Lung (tissue), 12 donors: Measurements from ENCODE around the gene DHRS1. TPM values are rescaled to one million over a fixed set of nuclear protein-coding genes. Genes with fewer than 3 reads are reported as not detected.

Experiments used
- ATAC-seq: fragments of 200-7000 bp; cut with Tn5 transposase; one replicate; pipeline ENCODE4 v1.9.1; 2020; ENCODE audit warnings: moderate number of reproducible peaks; ENCODE audit not compliant: insufficient read depth, low FRiP score
- DNase-seq, 3 donors: peaks; one replicate each; pipeline ENCODE4 v3.0.0-alpha.2; 2013 to 2017
- H3K27ac ChIP-seq, 2 donors: one replicate each; pipeline ENCODE4 v1.5.1; 2013; ENCODE audit warnings: mild to moderate bottlenecking in 2 of 2, moderate library complexity in 2 of 2, control low read depth in 1 of 2, inconsistent platforms in 1 of 2, low read depth in 1 of 2, low read length in 1 of 2
- H3K27me3 ChIP-seq, 3 donors: one replicate each; pipeline ENCODE4 v1.5.1; 2013; ENCODE audit warnings: low read length in 2 of 3; ENCODE audit not compliant: control insufficient read depth in 3 of 3, insufficient read depth in 3 of 3
- H3K36me3 ChIP-seq, 4 donors: one replicate each; pipeline ENCODE4 v1.5.1; 2013; ENCODE audit warnings: low read length in 4 of 4, mild to moderate bottlenecking in 1 of 4, moderate library complexity in 1 of 4; ENCODE audit not compliant: control insufficient read depth in 4 of 4, insufficient read depth in 4 of 4
- H3K4me1 ChIP-seq, 5 donors: one replicate each; pipeline ENCODE4 v1.5.1; 2013; ENCODE audit warnings: low read length in 5 of 5, mild to moderate bottlenecking in 2 of 5, moderate library complexity in 1 of 5; ENCODE audit not compliant: control insufficient read depth in 5 of 5, insufficient read depth in 5 of 5
- H3K4me3 ChIP-seq: one replicate; pipeline ENCODE4 v1.5.1; 2013; ENCODE audit warnings: mild to moderate bottlenecking, control low read depth, moderate library complexity
- H3K9ac ChIP-seq, 2 donors: one replicate each; pipeline ENCODE4 v1.5.1; 2013; ENCODE audit warnings: low read length in 2 of 2, control low read depth in 1 of 2; ENCODE audit not compliant: insufficient read depth in 1 of 2
- H3K9me3 ChIP-seq, 4 donors: one replicate each; pipeline ENCODE4 v1.5.1; 2013; ENCODE audit warnings: low read length in 3 of 4, mild to moderate bottlenecking in 1 of 4, moderate library complexity in 1 of 4; ENCODE audit not compliant: control insufficient read depth in 4 of 4, insufficient read depth in 3 of 4
- WGBS, 2 donors: extraction: QIAGEN DNeasy Blood & Tissue Kit; methylation state at CpG; one replicate each; pipeline ENCODE4 v1.1.7; 2013; 5-methylcytosine and 5-hydroxymethylcytosine counted together
- polyA plus RNA-seq, 2 donors: library from polyadenylated mRNA; stranded (reverse); fragments of 200-250 nt; gene quantifications; one replicate each; pipeline ENCODE4 v1.2.1, GENCODE V29; 2013
- total RNA-seq, 2 donors: library from RNA; depleted of rRNA in 1 of 2; stranded (reverse); fragments of >200 nt in 1 of 2; gene quantifications; one replicate each; pipeline ENCODE4 v1.2.1, GENCODE V29; 2014 to 2021
- TF ChIP-seq, protein P1 (sequence below): IDR thresholded peaks from 2 replicates; pipeline ENCODE4 v1.5.1; 2012; ENCODE audit warnings: mild to moderate bottlenecking; ENCODE audit errors: control extremely low read depth, extremely low read depth
- donor health status: control.
- donor health status: control.
- donor health status: Bipolar disorder and iron deficiency.
- donor health status: healthy.
- donor health status: DM: yes; HTN: yes; CAD: no.

DHRS1 gene
- total and polyA plus RNA-seq, 4 donors = 20.6 to 27.8 (median 22.4) TPM

GRCh38 chr14:24293525-24293924 is 6.1 kb downstream of the DHRS1 start:
- 93 to 98% methylated on average over 2 of the region's 2 CpGs for WGBS, 2 donors
- Histone ChIP-seq H3K9me3 (no peaks in the 10 kb centered on the region), H3K4me3 (no peak overlapping the region), H3K27ac (no peak overlapping the region), H3K9ac (no peak overlapping the region), H3K36me3 (peaks cover 7 to 32% (median 30%) of the 10 kb centered on the region in 4 donors), H3K27me3 (no peaks in the 10 kb centered on the region), H3K4me1 (peaks cover 0 to 2% (median 0%) of the 10 kb centered on the region in 5 donors)
- TF ChIP-seq, protein P1, sequence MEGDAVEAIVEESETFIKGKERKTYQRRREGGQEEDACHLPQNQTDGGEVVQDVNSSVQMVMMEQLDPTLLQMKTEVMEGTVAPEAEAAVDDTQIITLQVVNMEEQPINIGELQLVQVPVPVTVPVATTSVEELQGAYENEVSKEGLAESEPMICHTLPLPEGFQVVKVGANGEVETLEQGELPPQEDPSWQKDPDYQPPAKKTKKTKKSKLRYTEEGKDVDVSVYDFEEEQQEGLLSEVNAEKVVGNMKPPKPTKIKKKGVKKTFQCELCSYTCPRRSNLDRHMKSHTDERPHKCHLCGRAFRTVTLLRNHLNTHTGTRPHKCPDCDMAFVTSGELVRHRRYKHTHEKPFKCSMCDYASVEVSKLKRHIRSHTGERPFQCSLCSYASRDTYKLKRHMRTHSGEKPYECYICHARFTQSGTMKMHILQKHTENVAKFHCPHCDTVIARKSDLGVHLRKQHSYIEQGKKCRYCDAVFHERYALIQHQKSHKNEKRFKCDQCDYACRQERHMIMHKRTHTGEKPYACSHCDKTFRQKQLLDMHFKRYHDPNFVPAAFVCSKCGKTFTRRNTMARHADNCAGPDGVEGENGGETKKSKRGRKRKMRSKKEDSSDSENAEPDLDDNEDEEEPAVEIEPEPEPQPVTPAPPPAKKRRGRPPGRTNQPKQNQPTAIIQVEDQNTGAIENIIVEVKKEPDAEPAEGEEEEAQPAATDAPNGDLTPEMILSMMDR = no peak
- DNase-seq = no peak
- ATAC-seq = no peak

GRCh38 chr14:24292118-24292807 is 7.3 kb downstream of the DHRS1 start:
- WGBS, 2 donors = 95 to 97% methylated on average over 11 of the region's 11 CpGs
- Histone ChIP-seq H3K27ac (no peak overlapping the region), H3K9ac (no peak overlapping the region), H3K9me3 (no peaks in the 10 kb centered on the region), H3K4me3 (no peak overlapping the region), H3K36me3 (peaks cover 7 to 32% (median 30%) of the 10 kb centered on the region in 4 donors), H3K4me1 (peaks cover 0 to 2% (median 0%) of the 10 kb centered on the region in 5 donors), H3K27me3 (no peaks in the 10 kb centered on the region)
- TF ChIP-seq, protein P1 = no peak
- ATAC-seq = no peak
- DNase-seq = no peak

- Histone ChIP-seq H3K27me3 (no peaks in the 10 kb centered on the region), H3K9me3 (no peaks in the 10 kb centered on the region), H3K9ac (no peak overlapping the region), H3K27ac (no peak overlapping the region), H3K4me1 (peaks cover 0 to under 1% (median 0%) of the 10 kb centered on the region in 5 donors), H3K4me3 (no peak overlapping the region), H3K36me3 (peaks cover 7 to 32% (median 30%) of the 10 kb centered on the region in 4 donors)
- ATAC-seq (no peak), DNase-seq (no peak)
- WGBS, 2 donors = 91 to 92% methylated on average over 3 of the region's 3 CpGs
- TF ChIP-seq, protein P1 = no peak
Measured at GRCh38 chr14:24291446-24292117, 8.0 kb downstream of the DHRS1 start.
